C4-2B (cell line): ENCODE data around the gene STAMBP.
A peak's percentile ranks its signal among the peaks of the same experiment; 100 is the strongest.

Experiments
- ZFX ChIP-seq: fragments of 450-650 bp; IDR thresholded peaks from 2 replicates; pipeline ENCODE4 v1.6.1; 2017
- TF ChIP-seq, protein P1 (sequence below): fragments of 450-650 bp; conservative IDR thresholded peaks from 2 replicates; pipeline ENCODE4 v1.5.1; 2017; ENCODE audit warnings: mild to moderate bottlenecking

DNA sequence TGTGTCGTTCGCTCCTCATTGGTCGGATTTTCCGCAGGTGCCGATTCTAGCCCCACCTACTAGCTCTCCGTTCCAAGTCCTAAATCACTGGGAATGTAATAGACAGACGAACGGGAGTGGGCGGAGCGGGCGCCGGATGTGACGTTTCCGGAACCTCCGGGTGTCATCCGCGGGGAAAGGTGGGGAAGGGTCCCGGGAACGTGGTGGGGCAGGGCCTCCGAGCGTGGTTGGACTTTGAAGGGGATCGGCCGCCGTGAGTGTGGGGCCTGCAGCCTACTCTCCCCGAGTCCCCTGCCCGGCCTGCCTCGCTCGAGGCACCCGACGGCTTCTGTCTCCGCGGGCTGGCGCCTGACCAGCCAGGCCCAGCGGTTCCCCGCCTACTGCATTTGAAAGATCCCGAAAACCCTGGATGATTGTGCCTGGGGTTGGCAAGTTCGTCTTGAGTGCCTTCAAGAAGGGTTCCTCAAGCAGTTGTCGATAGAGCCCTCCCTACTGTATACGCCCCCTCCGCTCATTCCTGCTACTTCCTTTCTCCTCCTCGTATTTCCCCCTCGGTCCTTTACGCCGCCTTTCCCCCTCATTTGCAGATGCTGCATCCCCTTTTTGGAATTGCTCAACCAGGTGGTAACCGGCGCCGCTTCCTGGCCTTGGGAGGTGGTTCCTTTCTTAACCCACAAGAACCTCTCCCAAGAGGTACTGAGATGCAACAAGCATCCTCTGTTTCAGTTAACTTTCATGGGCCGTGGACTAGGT is at the start of gene STAMBP:
- TF ChIP-seq, protein P1, sequence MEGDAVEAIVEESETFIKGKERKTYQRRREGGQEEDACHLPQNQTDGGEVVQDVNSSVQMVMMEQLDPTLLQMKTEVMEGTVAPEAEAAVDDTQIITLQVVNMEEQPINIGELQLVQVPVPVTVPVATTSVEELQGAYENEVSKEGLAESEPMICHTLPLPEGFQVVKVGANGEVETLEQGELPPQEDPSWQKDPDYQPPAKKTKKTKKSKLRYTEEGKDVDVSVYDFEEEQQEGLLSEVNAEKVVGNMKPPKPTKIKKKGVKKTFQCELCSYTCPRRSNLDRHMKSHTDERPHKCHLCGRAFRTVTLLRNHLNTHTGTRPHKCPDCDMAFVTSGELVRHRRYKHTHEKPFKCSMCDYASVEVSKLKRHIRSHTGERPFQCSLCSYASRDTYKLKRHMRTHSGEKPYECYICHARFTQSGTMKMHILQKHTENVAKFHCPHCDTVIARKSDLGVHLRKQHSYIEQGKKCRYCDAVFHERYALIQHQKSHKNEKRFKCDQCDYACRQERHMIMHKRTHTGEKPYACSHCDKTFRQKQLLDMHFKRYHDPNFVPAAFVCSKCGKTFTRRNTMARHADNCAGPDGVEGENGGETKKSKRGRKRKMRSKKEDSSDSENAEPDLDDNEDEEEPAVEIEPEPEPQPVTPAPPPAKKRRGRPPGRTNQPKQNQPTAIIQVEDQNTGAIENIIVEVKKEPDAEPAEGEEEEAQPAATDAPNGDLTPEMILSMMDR = no peak; the same call in 1 of the 2 replicates
- peak; percentile 54 for TF ChIP-seq ZFX
